ENCODE data around the gene SESN2. TPM values are rescaled to one million over a fixed set of nuclear protein-coding genes. Genes with fewer than 3 reads are reported as not detected.
A peak's percentile ranks its signal among the peaks of the same experiment; 100 is the strongest.

SESN2 gene
- total and polyA plus RNA-seq, 4 donors, result 5.5 to 13.0 (median 10.7) TPM

GRCh38 chr1:28259934-28260802, 850 bp downstream of the SESN2 start:
- H3K27me3 ChIP-seq (ENCODE audit: control insufficient read depth in 4 of 4, insufficient read depth in 4 of 4, low read length in 3 of 4), result no peaks in the 10 kb centered on the region
- no peaks in the 10 kb centered on the region for H3K36me3 ChIP-seq (ENCODE audit: control insufficient read depth in 4 of 4, insufficient read depth in 3 of 4, low read depth in 1 of 4, low read length in 3 of 4)
- H3K9ac ChIP-seq (ENCODE audit: low read depth in 1 of 2, low read length in 2 of 2), result peak overlapping the region; percentile 84 to 85
- H3K27ac ChIP-seq (ENCODE audit: low read depth in 1 of 2, low read length in 2 of 2), result peak overlapping the region; percentile 82 to 94
- peak; percentile 66 for DNase-seq (ENCODE audit: low spot score)
- peaks cover 0 to 45% (median 33%) of the 10 kb centered on the region in 4 donors for H3K4me1 ChIP-seq (ENCODE audit: control insufficient read depth in 4 of 4, insufficient read depth in 4 of 4, low read length in 3 of 4)
- peak overlapping the region; percentile 75 to 98 (median 85) for H3K4me3 ChIP-seq (ENCODE audit: low read depth in 1 of 3, low read length in 3 of 3)
- TF ChIP-seq, protein P1, sequence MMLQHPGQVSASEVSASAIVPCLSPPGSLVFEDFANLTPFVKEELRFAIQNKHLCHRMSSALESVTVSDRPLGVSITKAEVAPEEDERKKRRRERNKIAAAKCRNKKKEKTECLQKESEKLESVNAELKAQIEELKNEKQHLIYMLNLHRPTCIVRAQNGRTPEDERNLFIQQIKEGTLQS (IDR thresholded peaks at IDR 0.05), result no peak
- no peak for TF ChIP-seq RXRA (IDR thresholded peaks at IDR 0.05)
- no peak for TF ChIP-seq FOXA2 (IDR thresholded peaks at IDR 0.05)
- TF ChIP-seq ZBTB33 (IDR thresholded peaks at IDR 0.05), result no peak
- no peak for TF ChIP-seq SP1 (IDR thresholded peaks at IDR 0.05)
- TF ChIP-seq JUND (IDR thresholded peaks at IDR 0.05), result no peak
- TF ChIP-seq GABPA (IDR thresholded peaks at IDR 0.05 in 1 of 2, conservative IDR thresholded peaks at IDR 0.05 in 1 of 2), result no peak
- no peak for TF ChIP-seq EGR1 (IDR thresholded peaks at IDR 0.05; ENCODE audit: low read depth in 2 of 2)
- TF ChIP-seq FOXA1 (IDR thresholded peaks at IDR 0.05), result no peak
- no peak for TF ChIP-seq TAF1 (conservative IDR thresholded peaks at IDR 0.05)
- TF ChIP-seq YY1 (IDR thresholded peaks at IDR 0.05), result no peak
- TF ChIP-seq RAD21 (IDR thresholded peaks at IDR 0.05), result no peak
- TF ChIP-seq, protein P2, sequence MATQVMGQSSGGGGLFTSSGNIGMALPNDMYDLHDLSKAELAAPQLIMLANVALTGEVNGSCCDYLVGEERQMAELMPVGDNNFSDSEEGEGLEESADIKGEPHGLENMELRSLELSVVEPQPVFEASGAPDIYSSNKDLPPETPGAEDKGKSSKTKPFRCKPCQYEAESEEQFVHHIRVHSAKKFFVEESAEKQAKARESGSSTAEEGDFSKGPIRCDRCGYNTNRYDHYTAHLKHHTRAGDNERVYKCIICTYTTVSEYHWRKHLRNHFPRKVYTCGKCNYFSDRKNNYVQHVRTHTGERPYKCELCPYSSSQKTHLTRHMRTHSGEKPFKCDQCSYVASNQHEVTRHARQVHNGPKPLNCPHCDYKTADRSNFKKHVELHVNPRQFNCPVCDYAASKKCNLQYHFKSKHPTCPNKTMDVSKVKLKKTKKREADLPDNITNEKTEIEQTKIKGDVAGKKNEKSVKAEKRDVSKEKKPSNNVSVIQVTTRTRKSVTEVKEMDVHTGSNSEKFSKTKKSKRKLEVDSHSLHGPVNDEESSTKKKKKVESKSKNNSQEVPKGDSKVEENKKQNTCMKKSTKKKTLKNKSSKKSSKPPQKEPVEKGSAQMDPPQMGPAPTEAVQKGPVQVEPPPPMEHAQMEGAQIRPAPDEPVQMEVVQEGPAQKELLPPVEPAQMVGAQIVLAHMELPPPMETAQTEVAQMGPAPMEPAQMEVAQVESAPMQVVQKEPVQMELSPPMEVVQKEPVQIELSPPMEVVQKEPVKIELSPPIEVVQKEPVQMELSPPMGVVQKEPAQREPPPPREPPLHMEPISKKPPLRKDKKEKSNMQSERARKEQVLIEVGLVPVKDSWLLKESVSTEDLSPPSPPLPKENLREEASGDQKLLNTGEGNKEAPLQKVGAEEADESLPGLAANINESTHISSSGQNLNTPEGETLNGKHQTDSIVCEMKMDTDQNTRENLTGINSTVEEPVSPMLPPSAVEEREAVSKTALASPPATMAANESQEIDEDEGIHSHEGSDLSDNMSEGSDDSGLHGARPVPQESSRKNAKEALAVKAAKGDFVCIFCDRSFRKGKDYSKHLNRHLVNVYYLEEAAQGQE (IDR thresholded peaks at IDR 0.05), result no peak
- no peaks in the 10 kb centered on the region for H3K9me3 ChIP-seq (ENCODE audit: control insufficient read depth in 4 of 4, low read length in 3 of 4)
- WGBS, result under 1% methylated on average over 65 of the region's 66 CpGs

DNA sequence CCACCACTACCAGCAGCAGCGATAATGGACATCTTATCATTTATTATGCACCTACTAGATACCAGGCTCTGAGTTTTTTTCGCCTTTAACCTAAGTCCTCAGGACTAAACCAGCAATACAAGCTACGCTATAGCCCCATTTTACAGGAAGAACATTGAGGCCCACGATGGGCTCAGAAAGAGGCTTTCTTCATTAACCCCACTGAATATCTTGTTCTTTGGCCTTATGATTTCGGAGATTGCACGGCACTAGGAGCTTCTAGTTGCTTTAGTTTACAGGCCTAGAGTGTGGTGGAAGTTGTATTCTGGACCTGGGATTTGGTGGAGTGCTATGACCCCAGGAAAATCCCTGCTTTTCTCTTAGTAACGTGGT, 1.5 kb downstream of the SESN2 start:
- DNase-seq (ENCODE audit: low spot score), result no peak
- H3K27me3 ChIP-seq (ENCODE audit: control insufficient read depth in 4 of 4, insufficient read depth in 4 of 4, low read length in 3 of 4), result no peaks in the 10 kb centered on the region
- peak overlapping the region; percentile 84 to 85 for H3K9ac ChIP-seq (ENCODE audit: low read depth in 1 of 2, low read length in 2 of 2)
- peaks cover 0 to 49% (median 38%) of the 10 kb centered on the region in 4 donors for H3K4me1 ChIP-seq (ENCODE audit: control insufficient read depth in 4 of 4, insufficient read depth in 4 of 4, low read length in 3 of 4)
- H3K4me3 ChIP-seq (ENCODE audit: low read depth in 1 of 3, low read length in 3 of 3), result peak overlapping the region; percentile 64 to 98 (median 75)
- H3K27ac ChIP-seq (ENCODE audit: low read depth in 1 of 2, low read length in 2 of 2), result peak overlapping the region; percentile 82 to 94
- TF ChIP-seq RAD21 (IDR thresholded peaks at IDR 0.05) (no peak), YY1 (IDR thresholded peaks at IDR 0.05) (no peak), RXRA (IDR thresholded peaks at IDR 0.05) (no peak), TAF1 (conservative IDR thresholded peaks at IDR 0.05) (no peak), JUND (IDR thresholded peaks at IDR 0.05) (no peak), HNF4A (conservative IDR thresholded peaks at IDR 0.05) (no peak)
- no peaks in the 10 kb centered on the region for H3K9me3 ChIP-seq (ENCODE audit: control insufficient read depth in 4 of 4, low read length in 3 of 4)
- 25% methylated on average over 7 of the region's 7 CpGs for WGBS
- H3K36me3 ChIP-seq (ENCODE audit: control insufficient read depth in 4 of 4, insufficient read depth in 3 of 4, low read depth in 1 of 4, low read length in 3 of 4), result no peaks in the 10 kb centered on the region

Data from liver (tissue), 9 donors.